K562 (cell line): ENCODE results near the gene TENM4. TPM values are rescaled to one million over a fixed set of nuclear protein-coding genes. Genes with fewer than 3 reads are reported as not detected.

Experiments
- ATAC-seq: fragments of 200-7000 bp; cut with Tn5 transposase; 3 replicates; pipeline ENCODE4 v1.9.1; 2020; ENCODE audit warnings: moderate library complexity
- BruUV-seq: library from RNA; stranded (reverse); fragments of 400-500 nt; replicated peaks from 2 replicates; lab custom pipeline; 2021; lab: Mats Ljungman, UMichigan
- CTCF ChIA-PET: fragments of 300-600 bp; formaldehyde crosslinking; extraction: SDS; loops from one replicate; lab custom pipeline; 2021; ENCODE audit warnings: low intra/inter-chr PET ratio; lab: Yijun Ruan, JAX
- POLR2A ChIA-PET: fragments of 300-600, 350-650 bp; sonication (Branson Sonifier 250); formaldehyde crosslinking; extraction: SDS; loops from one replicate; lab custom pipeline; 2021; ENCODE audit warnings: antibody characterized with exemption, inconsistent platforms; lab: Yijun Ruan, JAX
- DNase-seq, 4 experiments: peaks; one replicate each; pipeline versions ENCODE4 v3.0.0 to v3.0.0-alpha.2; 2011 to 2018; ENCODE audit warnings: low spot score in 3 of 4, mixed read lengths in 3 of 4; ENCODE audit errors: extremely low read depth in 1 of 4
- FAIRE-seq: peaks from 2 replicates; lab custom pipeline; 2011; peaks lifted over from hg19 to GRCh38; lab: Jason Lieb, UNC
- H2AFZ ChIP-seq: 2 replicates; pipeline ENCODE4 v1.6.0; 2011; ENCODE audit warnings: low read depth, low read length, control low read depth, inconsistent platforms
- H3K27ac ChIP-seq: fragments of 200-600 bp; 3 replicates; pipeline ENCODE4 v1.8.0; 2011; ENCODE audit warnings: low read depth, mild to moderate bottlenecking, control low read depth, inconsistent platforms, low read length, moderate library complexity, mixed read lengths; ENCODE audit errors: extremely low read depth
- H3K27me3 ChIP-seq, 2 experiments: fragments of 300-600 bp in 1 of 2; 2 replicates in 1 of 2; 3 replicates in 1 of 2; pipeline versions ENCODE4 v1.6.0 to v1.8.0; 2011; ENCODE audit warnings: inconsistent platforms in 2 of 2, low read length in 2 of 2, mild to moderate bottlenecking in 1 of 2, mixed read lengths in 1 of 2, moderate library complexity in 1 of 2; ENCODE audit not compliant: control insufficient read depth in 2 of 2, insufficient read depth in 2 of 2
- H3K36me3 ChIP-seq: fragments of 300-600 bp; 3 replicates; pipeline ENCODE4 v1.8.0; 2011; ENCODE audit warnings: mild to moderate bottlenecking, low read length, inconsistent platforms; ENCODE audit not compliant: control insufficient read depth, insufficient read depth
- H3K4me1 ChIP-seq, 2 experiments: fragments of 200-600 bp in 1 of 2; replicated peaks in 1 of 2; 2 replicates in 1 of 2; 3 replicates in 1 of 2; pipeline versions ENCODE4 v1.5.1 to v1.8.0; 2011; ENCODE audit warnings: inconsistent platforms in 2 of 2, low read length in 2 of 2, mild to moderate bottlenecking in 1 of 2, mixed read lengths in 1 of 2, moderate library complexity in 1 of 2; ENCODE audit not compliant: control insufficient read depth in 2 of 2, insufficient read depth in 2 of 2
- H3K4me2 ChIP-seq: 2 replicates; pipeline ENCODE4 v1.6.1; 2011; ENCODE audit warnings: low read length, control low read depth, inconsistent platforms, mixed read lengths; ENCODE audit not compliant: insufficient read depth
- H3K4me3 ChIP-seq: fragments of 200-600 bp; sonication (generic), shearing (Covaris generic); 2 replicates; pipeline ENCODE4 v1.5.1; 2016; ENCODE audit warnings: control low read depth, inconsistent platforms
- H3K79me2 ChIP-seq: fragments of 200-600 bp; 3 replicates; pipeline ENCODE4 v1.8.0; 2011; ENCODE audit warnings: low read length, inconsistent platforms; ENCODE audit not compliant: control insufficient read depth, insufficient read depth
- H3K9ac ChIP-seq, 2 experiments: 2 replicates each; pipeline versions ENCODE4 v1.6.0 to v1.6.1; 2011; ENCODE audit warnings: low read depth in 2 of 2, low read length in 2 of 2, control low read depth in 1 of 2, inconsistent platforms in 1 of 2, mild to moderate bottlenecking in 1 of 2, mixed read lengths in 1 of 2; ENCODE audit not compliant: insufficient read depth in 1 of 2
- H3K9me1 ChIP-seq: one replicate; pipeline ENCODE4 v1.6.0; 2011; ENCODE audit warnings: inconsistent platforms, mild to moderate bottlenecking, low read length, moderate library complexity; ENCODE audit not compliant: control insufficient read depth, insufficient read depth
- H3K9me3 ChIP-seq: replicated peaks from 2 replicates; pipeline ENCODE4 v1.5.1; 2011; ENCODE audit warnings: low read depth, low read length, inconsistent platforms; ENCODE audit not compliant: control insufficient read depth, insufficient read depth
- H4K20me1 ChIP-seq: replicated peaks from 2 replicates; pipeline ENCODE4 v1.6.1; 2011; ENCODE audit warnings: low read length, inconsistent platforms, mixed read lengths; ENCODE audit not compliant: control insufficient read depth, insufficient read depth
- ATF6 ChIP-seq: sonication (generic); formaldehyde crosslinking; IDR thresholded peaks from 2 replicates; pipeline ENCODE4 v1.4.0; 2020; ENCODE audit warnings: mild to moderate bottlenecking, missing genetic modification reagents
- BRD4 ChIP-seq: fragments of 200-600 bp; sonication (generic); IDR thresholded peaks from 2 replicates; pipeline ENCODE4 v1.6.1; 2017; ENCODE audit warnings: inconsistent platforms
- CBFA2T3 ChIP-seq: fragments of 450-650 bp; IDR thresholded peaks from 2 replicates; pipeline ENCODE4 v1.6.1; 2017
- RFX5 ChIP-seq: IDR thresholded peaks from 2 replicates; pipeline ENCODE4 v1.6.1; 2011; ENCODE audit warnings: low read depth, mild to moderate bottlenecking, improper control_type of control experiment, low read length
- ZFP91 ChIP-seq: sonication (generic); formaldehyde crosslinking; IDR thresholded peaks from 2 replicates; pipeline ENCODE4 v1.8.0; 2022; ENCODE audit warnings: mild to moderate bottlenecking, missing genetic modification reagents
- ZNF507 ChIP-seq: conservative IDR thresholded peaks from 2 replicates; pipeline ENCODE4 v1.6.1; 2017; ENCODE audit warnings: missing genetic modification characterization, missing compliant biosample characterization
- whole genome bisulfite sequencing: fragments of 100-300 bp; shearing (Covaris generic); methylation state at CpG from one replicate; pipeline ENCODE4 v1.1.6; 2016; ENCODE audit warnings: low coverage, mixed read lengths; ENCODE audit not compliant: insufficient coverage; ENCODE audit errors: missing lambda C conversion rate; 5-methylcytosine and 5-hydroxymethylcytosine counted together
- in situ Hi-C: fragments of 300-500 bp; cut with MboI; formaldehyde crosslinking; loops from 4 replicates; pipeline ENCODE4 v1.15.0; 2018; ENCODE audit warnings: inconsistent platforms, mixed read lengths
- intact Hi-C: fragments of 100-400 bp; cut with micrococcal nuclease; formaldehyde crosslinking; loops from 2 replicates; pipeline ENCODE4 v1.14.2; 2022
- polyA plus RNA-seq, 8 experiments: library from polyadenylated mRNA; depleted of rRNA in 4 of 8; stranded (reverse) in 5 of 8; unstranded in 3 of 8; fragments of >200 nt; fragmentation: Nextera tagmentation in 2 of 8; fragmentation: Illumina TruSeq in 1 of 8; extraction: Ambion mirVana in 2 of 8; extraction: Trizol in 1 of 8; gene quantifications; 2 replicates each; pipeline versions ENCODE4 v1.2.1 to v1.2.3, GENCODE V29; 2011 to 2014; ENCODE audit warnings: inconsistent platforms in 1 of 8, missing spikeins in 1 of 8
- total RNA-seq, 7 experiments: library from RNA; depleted of rRNA in 6 of 7; stranded (reverse); fragments of >200 nt in 6 of 7; fragmentation: Illumina TruSeq in 2 of 7; extraction: Trizol in 2 of 7; gene quantifications; 2 replicates each; pipeline versions ENCODE4 v1.2.1 to v1.2.3, GENCODE V29; 2011 to 2021; ENCODE audit warnings: low replicate concordance in 1 of 7

TENM4 gene
- total and polyA plus RNA-seq, 9 of the 15 experiments (the other 6 are each of a cell fraction or from before 2014, with no cell fraction given): 0.16 TPM; not detected in 8

DNA sequence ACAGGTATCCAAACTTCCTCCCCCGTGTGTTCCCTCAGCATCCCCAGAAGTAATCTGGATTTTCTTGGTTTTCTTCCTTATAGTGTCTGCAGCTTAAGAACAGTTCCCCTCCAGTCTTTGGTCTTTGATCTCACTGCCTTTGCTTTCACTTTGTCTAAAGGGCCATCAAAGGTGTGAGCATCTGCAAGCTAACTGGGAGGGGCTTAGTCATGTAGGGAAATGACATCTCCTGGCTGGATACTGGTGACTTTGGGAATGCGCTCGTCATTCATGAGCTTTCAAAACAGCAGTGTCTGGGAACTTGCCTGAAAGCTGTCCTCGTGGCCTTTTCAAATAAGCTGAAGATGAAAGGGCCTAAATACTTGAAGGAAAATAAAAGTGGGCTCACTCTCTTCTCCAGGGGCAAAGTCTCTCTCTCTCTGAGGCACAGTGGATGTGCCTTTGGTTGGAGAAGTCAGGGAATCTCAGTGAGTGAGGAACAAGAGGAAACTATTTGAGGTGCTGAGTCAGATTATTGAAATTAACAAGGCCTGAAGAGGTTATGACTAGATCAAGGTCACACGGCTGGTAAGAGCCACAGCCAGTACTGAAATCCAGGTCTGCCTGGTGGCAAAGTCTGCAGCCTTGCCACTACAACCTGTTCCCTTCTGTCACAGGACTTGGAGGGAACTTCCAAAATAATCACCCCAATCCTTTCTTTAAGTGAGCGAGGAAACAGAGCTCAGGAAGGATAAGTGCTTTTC is 45.6 kb upstream of the TENM4 start:
- BruUV-seq: no TSS peak
- Histone ChIP-seq H3K4me1 (no peaks in the 10 kb centered on the region), H3K27ac (no peak overlapping the region), H4K20me1 (no peaks in the 10 kb centered on the region), H3K9me3 (no peaks in the 10 kb centered on the region), H3K4me2 (no peak overlapping the region)
- no peak for DNase-seq
- POLR2A ChIA-PET: interaction anchor here (0.6 kb wide), 1 partner anchor 11 kb away, joined by 3 read pairs; no protein-coding TSS in a partner anchor
- intact Hi-C loops: no loop called here
- no peak for TF ChIP-seq RFX5
- TF ChIP-seq ZFP91 (CRISPR knock-in tag): no peak
- no peak for TF ChIP-seq CBFA2T3
- no peak for TF ChIP-seq ZNF507
- no peak for TF ChIP-seq ATF6 (CRISPR knock-in tag)
- TF ChIP-seq BRD4: no peak
- TF ChIP-seq, all 486 proteins: peak for 0
- Histone ChIP-seq H3K36me3 (no peaks in the 10 kb centered on the region), H3K9me1 (no peaks in the 10 kb centered on the region), H3K9ac (no peak overlapping the region), H3K27me3 (no peaks in the 10 kb centered on the region), H3K79me2 (no peaks in the 10 kb centered on the region), H2AFZ (no peak overlapping the region), H3K4me3 (no peak overlapping the region)
- FAIRE-seq (no peak), ATAC-seq (no peak)
- in situ Hi-C loops: no loop called here
- WGBS: 2% methylated on average over 6 of the region's 6 CpGs
- CTCF ChIA-PET: no interaction called here
